Measurements from ENCODE around the gene SLC48A1.
"Not testable (repeated sequence)": the region's sequence is repeated elsewhere in the genome, so short reads cannot be mapped to it uniquely, and the experiment has no call there.

Gene SLC48A1

GRCh38 chr12:47794679-47795078, 21.6 kb downstream of the SLC48A1 start:
- no peak for DNase-seq

- no peak for DNase-seq
These were observed 22.2 kb downstream of the SLC48A1 start for GRCh38 chr12:47795121-47795813.

- no peak for DNase-seq
These were observed 22.9 kb downstream of the SLC48A1 start for GRCh38 chr12:47795814-47796411.

GRCh38 chr12:47797441-47797840, 24.4 kb downstream of the SLC48A1 start:
- peak; percentile 37 for DNase-seq

- no peak for DNase-seq
These were observed 25.4 kb downstream of the SLC48A1 start for GRCh38 chr12:47798382-47798948.

- DNase-seq, result no peak
These were observed 26.4 kb downstream of the SLC48A1 start for GRCh38 chr12:47799357-47799955.

GRCh38 chr12:47800582-47800981, 27.5 kb downstream of the SLC48A1 start:
- no peak for DNase-seq

- DNase-seq, result no peak
These were observed 28.3 kb downstream of the SLC48A1 start for GRCh38 chr12:47801170-47801903.

- DNase-seq, result no peak
These were observed 28.8 kb downstream of the SLC48A1 start for GRCh38 chr12:47801904-47802246.

- DNase-seq, result no peak
These were observed 29.3 kb downstream of the SLC48A1 start for GRCh38 chr12:47802312-47802711.

- DNase-seq, result no peak
These were observed 30.3 kb downstream of the SLC48A1 start for GRCh38 chr12:47803191-47803875.

- no peak for DNase-seq
These were observed 31.1 kb downstream of the SLC48A1 start for GRCh38 chr12:47804171-47804570.

- DNase-seq, result no peak
These were observed 32.4 kb downstream of the SLC48A1 start for GRCh38 chr12:47805417-47805816.

- DNase-seq, result no peak
These were observed 34.3 kb downstream of the SLC48A1 start for GRCh38 chr12:47807338-47807737.

GRCh38 chr12:47808050-47808449, 35.0 kb downstream of the SLC48A1 start:
- peak; percentile 82 for DNase-seq

GRCh38 chr12:47808574-47809365, 35.7 kb downstream of the SLC48A1 start:
- DNase-seq, result peak; percentile 76

- not testable (repeated sequence) for DNase-seq
These were observed 36.5 kb downstream of the SLC48A1 start for GRCh38 chr12:47809518-47809917.

- DNase-seq, result no peak
These were observed 38.0 kb downstream of the SLC48A1 start for GRCh38 chr12:47811072-47811396.

GRCh38 chr12:47811581-47812484, 38.8 kb downstream of the SLC48A1 start:
- no peak for DNase-seq

GRCh38 chr12:47812797-47813510, 39.9 kb downstream of the SLC48A1 start:
- DNase-seq, result peak; percentile 95

All from activated CD4-positive, alpha-beta T cell treated with anti-CD3 and anti-CD28 coated beads for 48 hours (primary cell).